ENCODE data around the gene PRSS38.

Gene PRSS38

GRCh38 chr1:227769047-227769935, 46.2 kb upstream of the PRSS38 start:
- no peak overlapping the region for H3K4me3 ChIP-seq (ENCODE audit: low read length)
- TF ChIP-seq CTCF (conservative IDR thresholded peaks at IDR 0.05; ENCODE audit: low read depth, low read length), result no peak
- no peak for DNase-seq (ENCODE audit: low read depth)

- TF ChIP-seq CTCF (conservative IDR thresholded peaks at IDR 0.05; ENCODE audit: low read depth, low read length), result no peak
- no peak overlapping the region for H3K4me3 ChIP-seq (ENCODE audit: low read length)
- DNase-seq (ENCODE audit: low read depth), result no peak
These were observed 45.5 kb upstream of the PRSS38 start for GRCh38 chr1:227769936-227770494.

GRCh38 chr1:227770812-227771211, 44.7 kb upstream of the PRSS38 start:
- DNase-seq (ENCODE audit: low read depth), result no peak
- H3K4me3 ChIP-seq (ENCODE audit: low read length), result no peak overlapping the region
- no peak for TF ChIP-seq CTCF (conservative IDR thresholded peaks at IDR 0.05; ENCODE audit: low read depth, low read length)

GRCh38 chr1:227771326-227771725, 44.1 kb upstream of the PRSS38 start:
- DNase-seq (ENCODE audit: low read depth), result no peak
- H3K4me3 ChIP-seq (ENCODE audit: low read length), result no peak overlapping the region
- TF ChIP-seq CTCF (conservative IDR thresholded peaks at IDR 0.05; ENCODE audit: low read depth, low read length), result no peak

- no peak for DNase-seq (ENCODE audit: low read depth)
- H3K4me3 ChIP-seq (ENCODE audit: low read length), result no peak overlapping the region
- no peak for TF ChIP-seq CTCF (conservative IDR thresholded peaks at IDR 0.05; ENCODE audit: low read depth, low read length)
These were observed 43.7 kb upstream of the PRSS38 start for GRCh38 chr1:227771771-227772170.

GRCh38 chr1:227773558-227773957, 41.9 kb upstream of the PRSS38 start:
- H3K4me3 ChIP-seq (ENCODE audit: low read length), result no peak overlapping the region
- DNase-seq (ENCODE audit: low read depth), result no peak
- TF ChIP-seq CTCF (conservative IDR thresholded peaks at IDR 0.05; ENCODE audit: low read depth, low read length), result no peak
